Smooth muscle cell (in vitro differentiated cells): Measurements from ENCODE around the gene CNOT1. TPM values are rescaled to one million over a fixed set of nuclear protein-coding genes. Genes with fewer than 3 reads are reported as not detected.

ENCODE experiments used
- DNase-seq: peaks from one replicate; lab custom pipeline; 2025; ENCODE audit not compliant: unreplicated experiment; lab: John Stamatoyannopoulos, UW
- H2AFZ ChIP-seq: fragments of 200-600 bp; sonication (generic); 2 replicates; pipeline ENCODE4 v1.6.0; 2016; ENCODE audit warnings: antibody characterized with exemption, low read depth, mild to moderate bottlenecking
- H3F3A ChIP-seq: fragments of 200-600 bp; sonication (generic); 2 replicates; pipeline ENCODE4 v1.6.0; 2017; ENCODE audit warnings: antibody characterized with exemption, low read depth
- H3K27ac ChIP-seq: fragments of 200-600 bp; sonication (generic); 2 replicates; pipeline ENCODE4 v1.5.1; 2016; ENCODE audit warnings: low read depth, mild to moderate bottlenecking
- H3K27me3 ChIP-seq: fragments of 200-600 bp; sonication (generic); 2 replicates; pipeline ENCODE4 v1.6.1; 2016; ENCODE audit warnings: low read depth, mild to moderate bottlenecking
- H3K36me3 ChIP-seq: fragments of 200-600 bp; sonication (generic); 2 replicates; pipeline ENCODE4 v1.5.1; 2016; ENCODE audit warnings: low read depth
- H3K4me1 ChIP-seq: fragments of 200-600 bp; sonication (generic); 2 replicates; pipeline ENCODE4 v1.5.1; 2016; ENCODE audit warnings: low read depth
- H3K4me2 ChIP-seq: fragments of 200-600 bp; sonication (generic); 2 replicates; pipeline ENCODE4 v1.6.0; 2016; ENCODE audit warnings: mild to moderate bottlenecking
- H3K4me3 ChIP-seq: fragments of 200-600 bp; sonication (generic); 2 replicates; pipeline ENCODE4 v1.5.1; 2016; ENCODE audit warnings: mild to moderate bottlenecking
- H3K79me2 ChIP-seq: fragments of 200-600 bp; sonication (generic); 2 replicates; pipeline ENCODE4 v1.6.0; 2016; ENCODE audit warnings: low read depth, mild to moderate bottlenecking
- H3K9ac ChIP-seq: fragments of 200-600 bp; sonication (generic); 2 replicates; pipeline ENCODE4 v1.6.0; 2016; ENCODE audit warnings: low read depth
- H3K9me3 ChIP-seq: fragments of 200-600 bp; sonication (generic); replicated peaks from 2 replicates; pipeline ENCODE4 v1.5.1; 2016; ENCODE audit warnings: low read depth
- H4K20me1 ChIP-seq: fragments of 200-600 bp; sonication (generic); 2 replicates; pipeline ENCODE4 v1.6.0; 2016; ENCODE audit warnings: low read depth
- CTCF ChIP-seq: fragments of 200-600 bp; sonication (generic); IDR thresholded peaks from 2 replicates; pipeline ENCODE4 v1.5.1; 2017; ENCODE audit warnings: borderline replicate concordance, mild to moderate bottlenecking, antibody characterized with exemption; ENCODE audit not compliant: insufficient read depth, poor library complexity, severe bottlenecking
- WGBS: methylation state at CpG from one replicate; pipeline ENCODE4 v1.1.7; 2016; ENCODE audit warnings: low lambda C conversion rate; 5-methylcytosine and 5-hydroxymethylcytosine counted together
- polyA plus RNA-seq: library from polyadenylated mRNA; unstranded; fragments of >200 nt; fragmentation: Nextera tagmentation; extraction: Ambion mirVana; gene quantifications from 2 replicates; pipeline ENCODE4 v1.2.1, GENCODE V29; 2016
- total RNA-seq: library from RNA; depleted of rRNA; stranded (reverse); fragments of >200 nt; gene quantifications from 2 replicates; pipeline ENCODE4 v1.2.3, GENCODE V29; 2014

The CNOT1 gene
- total and polyA plus RNA-seq, 2 experiments from 2014 or later = 42.6 to 88.4 TPM

DNA sequence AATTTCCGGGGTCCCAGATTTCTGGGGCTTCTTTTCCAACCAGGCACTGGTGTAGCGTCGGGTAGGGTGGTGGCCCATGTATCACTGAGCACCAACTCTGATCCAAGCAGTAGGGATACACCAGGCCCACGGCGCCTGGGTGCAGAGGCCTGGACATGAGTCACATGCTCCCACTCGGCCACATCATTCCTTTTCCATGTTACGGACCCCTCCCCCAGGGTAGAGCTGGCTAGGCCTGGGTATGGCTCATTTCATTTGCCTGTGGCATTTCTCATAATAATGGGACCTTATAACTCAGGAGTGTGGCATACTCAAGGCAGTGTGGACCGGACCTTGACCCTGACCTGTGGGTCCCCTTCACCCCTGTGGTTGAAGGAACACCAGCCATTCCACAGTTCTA is 147.7 kb downstream of the CNOT1 start:
- H3F3A ChIP-seq = no peaks in the 10 kb centered on the region
- TF ChIP-seq CTCF = no peak
- H3K36me3 ChIP-seq = no peaks in the 10 kb centered on the region
- no peaks in the 10 kb centered on the region for H3K79me2 ChIP-seq
- 56% methylated on average over 8 of the region's 8 CpGs for WGBS
- H3K9me3 ChIP-seq = no peaks in the 10 kb centered on the region
- H3K9ac ChIP-seq = no peak overlapping the region
- H3K27ac ChIP-seq = no peak overlapping the region
- no peak for DNase-seq
- H4K20me1 ChIP-seq = no peaks in the 10 kb centered on the region
- no peak overlapping the region for H3K4me3 ChIP-seq
- no peaks in the 10 kb centered on the region for H3K27me3 ChIP-seq
- H3K4me1 ChIP-seq = no peaks in the 10 kb centered on the region
- H2AFZ ChIP-seq = peak overlapping the region; percentile 63
- H3K4me2 ChIP-seq = no peak overlapping the region

GRCh38 chr16:58481226-58481869 is 148.3 kb downstream of the CNOT1 start:
- Histone ChIP-seq H3K4me2 (no peak overlapping the region), H3K9ac (no peak overlapping the region), H3F3A (no peaks in the 10 kb centered on the region), H3K4me3 (no peak overlapping the region), H2AFZ (no peak overlapping the region), H4K20me1 (no peaks in the 10 kb centered on the region), H3K4me1 (no peaks in the 10 kb centered on the region), H3K9me3 (no peaks in the 10 kb centered on the region), H3K79me2 (no peaks in the 10 kb centered on the region), H3K27ac (no peak overlapping the region), H3K27me3 (no peaks in the 10 kb centered on the region), H3K36me3 (no peaks in the 10 kb centered on the region)
- no peak for DNase-seq
- no peak for TF ChIP-seq CTCF
- WGBS = 96% methylated on average over 11 of the region's 11 CpGs

GRCh38 chr16:58478427-58478826 is 151.2 kb downstream of the CNOT1 start:
- no peak overlapping the region for H3K4me3 ChIP-seq
- no peak overlapping the region for H3K27ac ChIP-seq
- H2AFZ ChIP-seq = no peak overlapping the region
- H3K4me2 ChIP-seq = no peak overlapping the region
- H4K20me1 ChIP-seq = no peaks in the 10 kb centered on the region
- peaks cover 5% of the 10 kb centered on the region for H3K27me3 ChIP-seq
- H3F3A ChIP-seq = no peaks in the 10 kb centered on the region
- no peaks in the 10 kb centered on the region for H3K36me3 ChIP-seq
- H3K4me1 ChIP-seq = no peaks in the 10 kb centered on the region
- no peak overlapping the region for H3K9ac ChIP-seq
- H3K79me2 ChIP-seq = no peaks in the 10 kb centered on the region
- TF ChIP-seq CTCF = no peak
- no peaks in the 10 kb centered on the region for H3K9me3 ChIP-seq
- WGBS = 94% methylated on average over 2 of the region's 2 CpGs
- DNase-seq = no peak

GRCh38 chr16:58476791-58477190 is 152.8 kb downstream of the CNOT1 start:
- no peaks in the 10 kb centered on the region for H3K9me3 ChIP-seq
- no peak overlapping the region for H3K4me2 ChIP-seq
- no peak overlapping the region for H3K9ac ChIP-seq
- H3K36me3 ChIP-seq = no peaks in the 10 kb centered on the region
- TF ChIP-seq CTCF = no peak
- H4K20me1 ChIP-seq = no peaks in the 10 kb centered on the region
- DNase-seq = no peak
- no peaks in the 10 kb centered on the region for H3K79me2 ChIP-seq
- H3F3A ChIP-seq = no peaks in the 10 kb centered on the region
- no peak overlapping the region for H3K4me3 ChIP-seq
- no peak overlapping the region for H3K27ac ChIP-seq
- WGBS = 94% methylated on average over 1 of the region's 1 CpG
- H3K4me1 ChIP-seq = no peaks in the 10 kb centered on the region
- no peak overlapping the region for H2AFZ ChIP-seq
- peaks cover 11% of the 10 kb centered on the region for H3K27me3 ChIP-seq
